ENCODE results near the gene GTPBP1. TPM values are rescaled to one million over a fixed set of nuclear protein-coding genes. Genes with fewer than 3 reads are reported as not detected.

Gene GTPBP1
- total and polyA plus RNA-seq, 5 experiments from 2014 or later, result 17.2 to 73.3 (median 29.3) TPM

DNA sequence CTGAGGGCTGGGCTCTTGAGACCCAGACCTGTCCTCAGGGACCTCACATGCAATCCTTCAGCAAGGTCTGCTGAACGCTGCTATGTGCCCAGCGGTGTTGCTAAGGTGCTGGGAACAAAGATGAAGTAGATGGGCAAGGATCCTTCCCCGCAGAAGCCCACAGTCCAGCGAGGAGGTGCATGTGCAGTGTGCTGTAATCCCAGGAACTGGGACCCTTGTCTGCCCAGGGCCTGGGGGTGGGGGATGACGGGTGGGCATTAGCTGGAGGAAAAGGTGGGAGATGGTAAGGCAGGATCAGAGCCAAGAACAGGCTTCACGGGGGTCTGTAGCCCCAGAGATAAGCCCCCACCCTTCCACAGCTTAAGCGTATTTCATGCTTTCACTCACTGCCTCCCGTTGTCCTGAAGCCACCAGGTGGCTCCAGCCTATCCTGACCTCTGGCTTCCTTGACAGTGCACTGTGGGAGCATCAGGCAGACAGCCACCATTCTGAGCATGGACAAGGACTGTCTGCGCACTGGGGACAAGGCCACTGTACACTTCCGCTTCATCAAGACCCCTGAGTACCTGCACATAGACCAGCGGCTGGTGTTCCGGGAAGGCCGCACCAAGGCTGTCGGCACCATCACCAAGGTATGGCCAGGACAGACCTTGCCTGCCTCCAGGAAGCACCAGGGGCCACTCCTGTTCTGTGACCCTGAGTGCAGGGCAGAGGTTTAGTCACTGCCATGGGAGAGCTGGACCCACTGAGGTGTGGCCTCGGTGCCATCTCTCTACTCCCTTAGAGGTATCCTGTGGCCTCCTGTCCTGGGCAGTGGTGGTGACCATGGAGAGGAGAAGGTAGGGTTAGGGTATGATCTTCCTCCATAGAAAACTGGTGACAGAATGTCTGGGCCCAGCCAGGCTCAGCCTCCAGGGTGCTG lies 22.0 kb downstream of the GTPBP1 start:
- no peak for DNase-seq
- H3K4me3 Mint-ChIP-seq, result no peak overlapping the region

DNA sequence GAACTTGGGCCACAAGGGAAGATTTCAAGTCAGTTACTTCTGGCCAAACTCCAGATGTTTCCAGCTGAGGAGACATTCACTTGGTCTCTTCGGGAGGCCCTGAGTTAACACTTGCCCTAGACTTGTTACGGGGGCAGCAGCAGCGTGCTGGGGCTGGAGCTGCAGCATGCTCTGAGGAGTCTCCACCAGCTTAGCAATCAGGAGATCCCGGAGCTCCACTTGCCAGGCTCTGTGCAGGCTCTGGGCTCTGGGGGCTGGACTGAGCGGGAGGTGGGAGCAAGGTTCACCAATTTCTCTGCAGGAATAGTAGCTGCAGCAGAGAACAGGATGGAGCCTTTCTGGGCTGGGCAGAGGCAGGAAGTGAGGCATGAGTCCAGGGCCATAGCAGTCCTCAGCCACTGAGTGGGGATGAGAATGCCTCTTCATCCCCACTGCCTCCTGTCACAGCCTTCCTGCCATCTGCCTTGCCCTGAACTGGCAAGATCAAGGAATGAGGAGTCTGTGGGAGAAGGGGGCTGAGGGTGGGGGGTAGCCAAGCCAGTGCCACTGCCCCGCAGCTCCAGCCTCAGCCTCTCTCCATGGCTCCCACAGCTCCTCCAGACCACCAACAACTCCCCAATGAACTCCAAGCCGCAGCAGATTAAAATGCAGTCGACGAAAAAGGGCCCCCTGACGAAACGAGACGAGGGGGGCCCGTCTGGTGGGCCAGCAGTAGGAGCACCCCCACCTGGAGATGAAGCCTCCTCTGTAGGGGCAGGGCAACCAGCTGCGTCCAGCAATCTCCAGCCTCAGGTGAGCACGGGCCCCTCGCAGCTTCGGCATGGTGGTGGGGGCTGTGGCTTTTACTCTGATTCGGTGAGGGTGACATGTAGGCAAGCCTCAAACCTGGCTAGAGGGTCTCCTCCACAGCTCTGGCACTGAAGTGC lies 23.4 kb downstream of the GTPBP1 start:
- Mint-ChIP-seq H3K9me3 (no peaks in the 10 kb centered on the region), H3K4me3 (peak overlapping the region in 2 of 10 donors; percentile 45), H3K27me3 (no peaks in the 10 kb centered on the region), H3K4me1 (peaks cover 15 to 52% (median 30%) of the 10 kb centered on the region in 4 donors), H3K27ac (peak overlapping the region; percentile 37 to 92 (median 70)), H3K36me3 (peaks cover 9 to 79% (median 11%) of the 10 kb centered on the region in 3 donors)
- POLR2A ChIA-PET, result interaction anchor here (1.6 to 37.2 kb wide), 4 partner anchors 9 to 113 kb away, joined by 4 to 1495 read pairs (median 32); partner anchors contain the start of genes NPTXR and SUN2
- DNase-seq, result no peak
- no peak for ATAC-seq

More for the DNA sequence above, 22.0 kb downstream of the GTPBP1 start:
- no peaks in the 10 kb centered on the region for H3K27me3 Mint-ChIP-seq
- no peak for ATAC-seq
- peak overlapping the region in 6 of 10 donors; percentile 35 to 92 (median 72) for H3K27ac Mint-ChIP-seq
- POLR2A ChIA-PET, result interaction anchor here (37.2 kb wide), 1 partner anchor 27 kb away, joined by 1495 read pairs; the partner anchor contains the start of gene SUN2
- peaks cover 9 to 85% (median 11%) of the 10 kb centered on the region in 3 donors for H3K36me3 Mint-ChIP-seq
- H3K9me3 Mint-ChIP-seq, result no peaks in the 10 kb centered on the region
- H3K4me1 Mint-ChIP-seq, result peaks cover 9 to 44% (median 21%) of the 10 kb centered on the region in 4 donors

DNA sequence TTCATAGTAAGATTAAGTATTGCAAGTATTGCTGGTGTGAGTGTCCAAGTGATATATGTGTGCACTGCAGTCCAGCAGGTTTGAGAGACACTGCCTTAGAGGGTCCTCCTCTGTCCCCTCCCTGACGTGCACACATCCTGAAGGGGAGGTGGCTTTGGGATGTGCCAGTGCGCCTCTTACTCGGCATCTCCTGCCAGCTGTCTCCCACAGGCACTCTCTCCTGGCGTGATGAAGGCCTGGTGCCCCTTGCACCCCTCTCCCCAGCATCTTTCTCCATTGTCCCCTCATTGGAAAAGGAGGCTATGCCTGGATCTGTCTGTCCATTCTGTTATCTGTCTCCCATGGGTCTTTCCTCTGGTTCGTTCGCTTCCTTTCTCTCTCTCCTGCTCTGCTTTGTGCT lies 24.2 kb downstream of the GTPBP1 start:
- POLR2A ChIA-PET, result interaction anchor here (0.5 to 37.2 kb wide), 5 partner anchors 10 to 125 kb away, joined by 3 to 1495 read pairs (median 7); partner anchors contain the start of genes NPTXR and SUN2

DNA sequence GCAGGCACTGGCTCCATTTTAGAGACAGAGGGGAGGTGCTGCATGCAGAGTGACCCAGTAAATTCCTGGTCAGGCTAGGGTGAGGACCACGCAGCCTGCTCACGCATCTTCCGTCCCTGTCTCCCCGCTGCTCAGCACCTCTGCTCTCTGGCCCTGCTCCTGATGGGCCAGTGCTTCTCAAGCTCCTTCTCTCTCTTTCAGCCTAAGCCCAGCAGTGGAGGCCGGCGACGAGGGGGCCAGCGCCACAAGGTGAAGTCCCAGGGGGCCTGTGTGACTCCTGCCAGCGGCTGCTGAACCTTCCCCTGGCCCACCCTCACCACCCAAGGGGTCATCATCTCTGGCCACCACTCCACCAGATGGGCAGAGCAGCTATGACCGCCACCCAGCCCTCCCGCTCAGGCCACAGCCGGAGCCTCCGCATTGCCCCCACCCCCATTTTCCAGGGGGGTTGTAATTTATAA lies 24.7 kb downstream of the GTPBP1 start:
- Mint-ChIP-seq H3K4me3 (peak overlapping the region in 3 of 10 donors; percentile 25 to 61 (median 26)), H3K27me3 (no peaks in the 10 kb centered on the region), H3K9me3 (no peaks in the 10 kb centered on the region), H3K27ac (peak overlapping the region; percentile 31 to 93 (median 79)), H3K36me3 (peaks cover under 1 to 77% (median 8%) of the 10 kb centered on the region in 3 donors), H3K4me1 (peaks cover 18 to 51% (median 32%) of the 10 kb centered on the region in 4 donors)
- ATAC-seq (no peak), DNase-seq (no peak)
- POLR2A ChIA-PET, result interaction anchor here (0.5 to 37.2 kb wide), 10 partner anchors 8 to 141 kb away, joined by 3 to 1495 read pairs (median 4); partner anchors contain the start of genes CBX6, GTPBP1, NPTXR and SUN2

More for the DNA sequence above, 24.2 kb downstream of the GTPBP1 start:
- Mint-ChIP-seq H3K9me3 (no peaks in the 10 kb centered on the region), H3K27ac (peak overlapping the region; percentile 61 to 93 (median 82)), H3K27me3 (no peaks in the 10 kb centered on the region), H3K36me3 (peaks cover 6 to 77% (median 11%) of the 10 kb centered on the region in 3 donors), H3K4me3 (peak overlapping the region in 5 of 10 donors; percentile 8 to 61 (median 25)), H3K4me1 (peaks cover 19 to 51% (median 34%) of the 10 kb centered on the region in 4 donors)
- no peak for ATAC-seq
- DNase-seq, result no peak

DNA sequence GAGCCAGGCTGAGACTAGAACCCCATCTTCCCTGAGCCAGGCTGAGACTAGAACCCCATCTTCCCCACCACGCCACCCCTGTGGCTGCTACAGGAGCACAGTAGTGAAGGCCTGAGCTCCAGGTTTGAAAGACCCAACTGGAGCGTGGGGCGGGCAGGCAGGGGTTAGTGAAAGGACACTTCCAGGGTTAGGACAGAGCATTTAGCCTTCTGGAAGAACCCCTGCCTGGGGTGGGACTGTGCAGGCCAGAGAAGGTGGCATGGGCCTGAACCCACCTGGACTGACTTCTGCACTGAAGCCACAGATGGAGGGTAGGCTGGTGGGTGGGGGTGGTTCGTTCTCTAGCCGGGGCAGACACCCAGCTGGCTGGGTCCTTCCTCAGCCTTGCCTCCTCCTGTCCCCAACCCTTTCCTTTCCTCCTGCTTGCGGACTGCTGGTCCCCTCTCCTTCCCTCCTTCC lies 26.0 kb downstream of the GTPBP1 start:
- H3K9me3 Mint-ChIP-seq, result no peaks in the 10 kb centered on the region
- H3K4me1 Mint-ChIP-seq, result peaks cover 21 to 57% (median 43%) of the 10 kb centered on the region in 4 donors
- peaks cover 0 to 77% (median 8%) of the 10 kb centered on the region in 3 donors for H3K36me3 Mint-ChIP-seq
- H3K27ac Mint-ChIP-seq, result peak overlapping the region in 9 of 10 donors; percentile 41 to 97 (median 83)
- H3K4me3 Mint-ChIP-seq, result peak overlapping the region in 4 of 10 donors; percentile 12 to 53 (median 44)
- DNase-seq (no peak), ATAC-seq (peak in 1 of 2 donors; percentile 3)
- H3K27me3 Mint-ChIP-seq, result no peaks in the 10 kb centered on the region
- POLR2A ChIA-PET, result interaction anchor here (0.6 to 37.2 kb wide), 20 partner anchors 8 to 1598 kb away, joined by 3 to 1495 read pairs (median 4); partner anchors contain the start of genes APOBEC3C, CBX6, CBY1 and FAM227A

DNA sequence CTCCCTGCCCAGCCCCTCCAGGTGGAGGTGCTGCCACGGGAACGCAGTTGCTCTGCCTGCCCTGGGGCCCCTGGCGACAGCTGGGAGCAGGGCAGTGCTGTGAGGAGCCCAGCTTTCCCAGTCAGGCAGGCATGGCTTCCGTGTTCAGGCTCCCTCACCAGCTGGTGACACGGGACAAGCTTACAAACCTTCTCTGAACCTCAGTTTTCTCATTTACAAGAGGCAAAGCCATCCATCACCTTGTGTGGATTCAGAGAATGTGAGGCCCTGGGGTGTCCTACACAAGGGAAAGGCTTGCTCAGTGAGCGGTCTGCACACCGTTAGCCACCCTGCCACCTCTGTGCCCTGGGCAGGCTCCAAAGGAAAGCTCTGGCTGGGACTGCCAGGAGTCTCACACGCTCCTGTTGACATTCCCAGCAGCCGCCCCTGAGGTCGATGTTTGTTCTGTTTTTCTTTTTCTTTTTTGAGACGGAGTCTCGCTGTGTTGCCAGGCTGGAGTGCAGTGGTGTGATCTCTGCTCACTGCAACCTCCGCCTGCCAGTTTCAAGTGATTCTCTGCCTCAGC lies 26.6 kb downstream of the GTPBP1 start:
- Mint-ChIP-seq H3K27me3 (no peaks in the 10 kb centered on the region), H3K4me3 (peak overlapping the region in 5 of 10 donors; percentile 8 to 53 (median 41)), H3K9me3 (no peaks in the 10 kb centered on the region), H3K36me3 (peaks cover 0 to 77% (median 12%) of the 10 kb centered on the region in 3 donors), H3K4me1 (peaks cover 24 to 62% (median 49%) of the 10 kb centered on the region in 4 donors), H3K27ac (peak overlapping the region in 9 of 10 donors; percentile 70 to 97 (median 90))
- no peak for ATAC-seq
- POLR2A ChIA-PET, result interaction anchor here (0.6 to 37.2 kb wide), 18 partner anchors 9 to 346 kb away, joined by 3 to 1495 read pairs (median 4); partner anchors contain the start of genes APOBEC3C, CBX6, CBY1 and FAM227A
- no peak for DNase-seq

DNA sequence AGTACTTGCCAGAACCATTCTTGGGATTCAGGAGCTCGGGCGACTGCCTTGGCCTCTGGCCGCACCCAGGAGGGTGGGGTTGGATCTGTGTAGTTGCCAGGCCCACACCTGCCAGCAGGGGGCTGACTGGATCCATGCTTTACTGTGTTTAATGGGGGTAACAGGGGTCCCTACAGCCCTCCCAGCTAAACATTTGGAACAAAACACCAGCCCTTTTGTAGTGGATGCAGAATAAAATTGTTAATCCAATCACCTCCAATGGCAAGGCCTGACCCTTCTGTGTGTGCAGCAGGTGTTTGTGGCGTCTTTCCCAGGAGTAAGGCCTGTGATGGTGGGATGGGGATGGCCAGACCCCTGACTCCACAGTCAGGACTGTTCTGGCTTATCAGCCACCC lies 27.6 kb downstream of the GTPBP1 start:
- peak overlapping the region in 3 of 10 donors; percentile 50 to 68 (median 67) for H3K4me3 Mint-ChIP-seq
- ATAC-seq (peak; percentile 65 to 73), DNase-seq (peak; percentile 46 to 84 (median 58))
- H3K4me1 Mint-ChIP-seq, result peaks cover 30 to 70% (median 59%) of the 10 kb centered on the region in 4 donors
- peaks cover 0 to 80% (median 12%) of the 10 kb centered on the region in 3 donors for H3K36me3 Mint-ChIP-seq
- no peaks in the 10 kb centered on the region for H3K9me3 Mint-ChIP-seq
- peak overlapping the region; percentile 79 to 97 (median 90) for H3K27ac Mint-ChIP-seq
- POLR2A ChIA-PET, result interaction anchor here (1.0 to 37.2 kb wide), 12 partner anchors 8 to 270 kb away, joined by 3 to 1495 read pairs (median 6); partner anchors contain the start of genes GTPBP1, NPTXR and SUN2
- no peaks in the 10 kb centered on the region for H3K27me3 Mint-ChIP-seq

DNA sequence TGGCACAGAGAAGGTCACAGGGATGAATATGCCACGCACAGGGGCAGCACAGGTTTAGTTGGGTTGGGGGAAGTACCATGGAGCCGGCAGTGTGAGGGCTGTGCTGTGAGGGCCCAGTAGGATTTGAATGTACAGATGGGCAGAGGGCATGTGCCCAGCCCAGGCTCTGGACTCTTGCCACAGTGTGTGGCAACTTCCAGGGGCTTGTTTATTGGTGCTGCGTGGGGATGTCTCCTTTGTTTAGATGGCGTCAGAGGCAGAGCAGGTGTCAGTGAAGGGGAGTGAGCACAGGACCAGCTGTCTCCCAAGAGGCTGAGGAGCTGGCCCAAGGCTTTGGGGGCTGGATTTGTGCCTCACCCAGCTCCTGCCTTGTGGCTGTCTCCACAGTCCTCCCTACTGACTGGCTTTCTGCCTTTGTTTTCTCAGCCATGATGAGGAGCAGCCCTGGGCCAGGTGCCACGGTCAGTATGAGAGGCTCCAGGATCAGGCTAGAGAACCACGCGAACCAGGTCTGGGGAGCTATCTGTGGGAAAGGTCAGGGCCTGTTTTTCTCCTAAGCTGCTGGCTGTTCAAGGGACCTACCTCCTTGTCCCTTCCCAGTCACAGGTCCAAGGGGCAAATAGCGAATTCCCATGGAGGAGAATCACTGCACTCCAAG lies 28.1 kb downstream of the GTPBP1 start:
- H3K27me3 Mint-ChIP-seq, result no peaks in the 10 kb centered on the region
- POLR2A ChIA-PET, result interaction anchor here (0.8 to 37.2 kb wide), 14 partner anchors 9 to 269 kb away, joined by 3 to 1495 read pairs (median 6); partner anchors contain the start of genes GTPBP1, NPTXR, SUN2 and TOMM22
- peak overlapping the region; percentile 70 to 97 (median 91) for H3K27ac Mint-ChIP-seq
- H3K36me3 Mint-ChIP-seq, result peaks cover 0 to 80% (median 7%) of the 10 kb centered on the region in 3 donors
- peaks cover 28 to 71% (median 61%) of the 10 kb centered on the region in 4 donors for H3K4me1 Mint-ChIP-seq
- DNase-seq (peak in 1 of 10 donors; percentile 35), ATAC-seq (peak; percentile 11 to 16)
- H3K9me3 Mint-ChIP-seq, result no peaks in the 10 kb centered on the region
- H3K4me3 Mint-ChIP-seq, result peak overlapping the region in 3 of 10 donors; percentile 13 to 50 (median 39)

DNA sequence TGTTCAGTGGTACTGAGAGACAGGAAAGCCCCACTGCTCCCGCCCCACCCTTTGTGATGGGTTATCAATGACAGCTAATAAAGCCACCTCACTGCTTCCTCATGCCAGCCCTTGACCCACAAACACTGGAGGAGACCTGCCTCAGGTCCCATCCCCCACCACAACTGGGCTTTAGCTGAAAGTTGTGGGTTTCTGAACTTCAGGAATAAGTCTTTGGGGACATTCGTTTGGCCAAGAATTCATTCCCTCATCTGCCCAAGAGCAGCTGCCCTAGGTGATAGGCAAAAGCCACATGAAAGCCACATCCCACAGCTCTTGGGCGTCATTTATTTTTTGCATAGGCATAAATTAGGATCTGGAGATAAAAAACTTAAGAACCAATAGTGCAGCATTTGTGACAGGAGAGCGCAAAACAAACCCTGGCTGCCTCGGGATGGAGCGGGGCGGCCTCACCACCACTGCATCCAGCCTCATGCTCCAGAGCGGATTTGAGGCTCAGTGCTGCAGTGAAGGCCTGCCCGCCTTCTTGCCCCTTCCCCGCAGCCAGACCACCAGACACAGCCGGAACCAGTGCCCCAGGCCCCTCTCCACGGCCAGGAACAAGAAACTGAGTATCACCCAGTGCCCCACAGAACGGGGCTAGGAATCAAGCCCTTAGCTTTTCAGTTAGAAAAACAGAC lies 28.8 kb downstream of the GTPBP1 start:
- Mint-ChIP-seq H3K4me1 (peaks cover 26 to 73% (median 61%) of the 10 kb centered on the region in 4 donors), H3K36me3 (peaks cover 0 to 80% (median 6%) of the 10 kb centered on the region in 3 donors), H3K9me3 (no peaks in the 10 kb centered on the region), H3K4me3 (peak overlapping the region in 4 of 10 donors; percentile 10 to 66 (median 30)), H3K27me3 (no peaks in the 10 kb centered on the region), H3K27ac (peak overlapping the region; percentile 42 to 97 (median 91))
- DNase-seq (no peak), ATAC-seq (no peak)
- POLR2A ChIA-PET, result interaction anchor here (0.8 to 37.2 kb wide), 10 partner anchors 8 to 269 kb away, joined by 4 to 1495 read pairs (median 6); partner anchors contain the start of genes GTPBP1, NPTXR, SUN2 and TOMM22

DNA sequence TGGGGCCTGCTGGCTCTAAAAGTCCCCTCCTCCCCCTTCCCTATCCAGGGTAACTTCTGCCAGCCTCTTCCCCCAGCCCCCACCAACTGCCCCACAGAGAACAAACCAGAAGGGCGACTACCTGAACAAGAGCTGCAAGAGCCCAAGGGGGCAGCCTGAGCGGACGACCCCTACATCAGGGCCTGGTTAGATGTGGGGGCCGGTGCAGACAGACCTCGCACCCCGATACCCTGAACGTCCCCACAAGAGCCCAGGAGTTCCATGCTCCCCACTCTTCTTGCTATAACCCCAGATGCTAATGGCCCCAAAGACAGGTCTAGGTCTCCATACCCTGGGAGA lies 29.4 kb downstream of the GTPBP1 start:
- peak overlapping the region; percentile 12 to 97 (median 88) for H3K27ac Mint-ChIP-seq
- H3K4me3 Mint-ChIP-seq, result peak overlapping the region in 4 of 10 donors; percentile 31 to 66 (median 43)
- peaks cover 28 to 77% (median 66%) of the 10 kb centered on the region in 4 donors for H3K4me1 Mint-ChIP-seq
- DNase-seq, result no peak
- no peaks in the 10 kb centered on the region for H3K27me3 Mint-ChIP-seq
- peaks cover 0 to 80% (median 6%) of the 10 kb centered on the region in 3 donors for H3K36me3 Mint-ChIP-seq
- no peaks in the 10 kb centered on the region for H3K9me3 Mint-ChIP-seq
- no peak for ATAC-seq
- POLR2A ChIA-PET, result interaction anchor here (0.5 to 37.2 kb wide), 9 partner anchors 9 to 268 kb away, joined by 3 to 1495 read pairs (median 6); partner anchors contain the start of genes GTPBP1, NPTXR, SUN2 and TOMM22

Data from naive thymus-derived CD8-positive, alpha-beta T cell (primary cell).